ENCODE data around the gene CFP. TPM values are rescaled to one million over a fixed set of nuclear protein-coding genes. Genes with fewer than 3 reads are reported as not detected.
"Not testable (repeated sequence)": the region's sequence is repeated elsewhere in the genome, so short reads cannot be mapped to it uniquely, and the experiment has no call there.

Gene CFP
- polyA plus RNA-seq, 3 donors: 461 to 498 (median 491) TPM

DNA sequence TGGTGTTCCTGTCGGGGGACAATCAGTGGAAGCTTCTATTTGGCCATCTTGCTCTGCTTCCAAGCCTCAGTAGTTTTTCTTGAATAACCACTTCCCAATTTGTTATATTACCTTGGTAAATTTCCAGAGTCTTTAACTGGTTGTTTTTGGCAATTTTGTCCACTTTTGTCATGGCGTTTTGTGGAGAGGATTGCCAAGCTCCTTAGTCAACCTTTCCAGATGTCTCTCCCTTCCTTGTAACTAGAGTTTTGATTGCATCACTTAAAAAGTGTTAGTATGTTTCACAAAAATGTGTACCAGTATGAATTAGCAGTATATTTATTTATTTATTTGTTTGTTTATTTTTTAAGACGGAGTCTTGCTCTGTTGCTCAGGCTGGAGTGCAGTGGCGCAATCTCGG lies 45.0 kb upstream of the CFP start:
- no peak for DNase-seq
- Mint-ChIP-seq H3K27me3 (ENCODE audit: low read depth in 3 of 3) (peaks cover 0 to 6% (median 0%) of the 10 kb centered on the region in 3 donors), H3K9me3 (peaks cover 4 to 28% (median 8%) of the 10 kb centered on the region in 7 donors), H3K4me1 (peaks cover 4% of the 10 kb centered on the region), H3K36me3 (no peaks in the 10 kb centered on the region), H3K4me3 (no peak overlapping the region), H3K27ac (no peak overlapping the region)
- Histone ChIP-seq H4K20me1 (ENCODE audit: insufficient read depth, low read length) (no peaks in the 10 kb centered on the region), H3K4me1 (ENCODE audit: control insufficient read depth in 1 of 2, insufficient read depth in 2 of 2, low read length in 2 of 2) (no peaks in the 10 kb centered on the region), H3K4me3 (replicated peaks in 1 of 3; ENCODE audit: low read depth in 2 of 3, low read length in 3 of 3) (no peak overlapping the region), H3K27ac (ENCODE audit: low read depth in 1 of 2, low read length in 2 of 2) (no peak overlapping the region), H3K36me3 (replicated peaks in 1 of 2; ENCODE audit: control insufficient read depth in 1 of 2, insufficient read depth in 2 of 2, low read length in 2 of 2) (no peaks in the 10 kb centered on the region), H3K9ac (ENCODE audit: insufficient read depth, low read length, poor library complexity, severe bottlenecking) (no peak overlapping the region), H2AFZ (ENCODE audit: insufficient read depth, low read depth, low read length, poor library complexity, severe bottlenecking) (no peak overlapping the region), H3K79me2 (ENCODE audit: insufficient read depth, low read length) (no peaks in the 10 kb centered on the region), H3K27me3 (ENCODE audit: control insufficient read depth in 2 of 2, insufficient read depth in 2 of 2, low read length in 2 of 2) (no peaks in the 10 kb centered on the region), H3K4me2 (replicated peaks; ENCODE audit: extremely low read depth, low read length, poor library complexity, severe bottlenecking) (no peak overlapping the region), H3K9me3 (replicated peaks in 1 of 2; ENCODE audit: control insufficient read depth in 1 of 2, insufficient read depth in 1 of 2, low read length in 2 of 2) (peaks cover 3 to 8% of the 10 kb centered on the region in 2 donors)
- TF ChIP-seq, protein P1, sequence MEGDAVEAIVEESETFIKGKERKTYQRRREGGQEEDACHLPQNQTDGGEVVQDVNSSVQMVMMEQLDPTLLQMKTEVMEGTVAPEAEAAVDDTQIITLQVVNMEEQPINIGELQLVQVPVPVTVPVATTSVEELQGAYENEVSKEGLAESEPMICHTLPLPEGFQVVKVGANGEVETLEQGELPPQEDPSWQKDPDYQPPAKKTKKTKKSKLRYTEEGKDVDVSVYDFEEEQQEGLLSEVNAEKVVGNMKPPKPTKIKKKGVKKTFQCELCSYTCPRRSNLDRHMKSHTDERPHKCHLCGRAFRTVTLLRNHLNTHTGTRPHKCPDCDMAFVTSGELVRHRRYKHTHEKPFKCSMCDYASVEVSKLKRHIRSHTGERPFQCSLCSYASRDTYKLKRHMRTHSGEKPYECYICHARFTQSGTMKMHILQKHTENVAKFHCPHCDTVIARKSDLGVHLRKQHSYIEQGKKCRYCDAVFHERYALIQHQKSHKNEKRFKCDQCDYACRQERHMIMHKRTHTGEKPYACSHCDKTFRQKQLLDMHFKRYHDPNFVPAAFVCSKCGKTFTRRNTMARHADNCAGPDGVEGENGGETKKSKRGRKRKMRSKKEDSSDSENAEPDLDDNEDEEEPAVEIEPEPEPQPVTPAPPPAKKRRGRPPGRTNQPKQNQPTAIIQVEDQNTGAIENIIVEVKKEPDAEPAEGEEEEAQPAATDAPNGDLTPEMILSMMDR (IDR thresholded peaks at IDR 0.05): no peak
- WGBS (ENCODE audit: insufficient coverage): no CpG with 5 or more reads among the region's 5 CpGs
- intact Hi-C loops (cut with micrococcal nuclease): no loop called here

DNA sequence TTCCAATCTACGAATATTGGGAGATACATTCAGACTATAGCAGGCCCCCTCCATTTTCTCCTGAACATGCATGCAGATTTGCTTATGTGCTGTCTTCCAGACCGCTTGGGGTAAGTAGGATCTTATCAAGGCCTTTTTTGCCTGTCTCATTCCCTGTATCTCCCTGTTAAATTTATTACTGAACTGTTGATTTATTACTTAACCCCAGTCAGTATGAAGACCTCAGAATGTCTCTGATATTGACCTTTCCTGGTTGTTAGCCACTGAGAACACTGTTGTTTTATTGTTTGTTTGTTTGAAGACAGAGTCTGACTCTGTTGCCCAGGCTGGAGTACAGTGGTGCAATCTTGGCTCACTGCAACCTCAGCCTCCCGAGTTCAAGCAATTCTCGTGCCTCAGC lies 36.1 kb upstream of the CFP start:
- WGBS (ENCODE audit: insufficient coverage): no CpG with 5 or more reads among the region's 4 CpGs
- intact Hi-C loops (cut with micrococcal nuclease): not testable (repeated sequence)

More for the DNA sequence above, 36.1 kb upstream of the CFP start:
- H3K9ac ChIP-seq (ENCODE audit: insufficient read depth, low read length, poor library complexity, severe bottlenecking); H3K27ac ChIP-seq (ENCODE audit: low read depth in 1 of 2, low read length in 2 of 2); H4K20me1 ChIP-seq (ENCODE audit: insufficient read depth, low read length); H3K4me3 Mint-ChIP-seq; H3K27ac Mint-ChIP-seq; H3K27me3 ChIP-seq (ENCODE audit: control insufficient read depth in 2 of 2, insufficient read depth in 2 of 2, low read length in 2 of 2); H2AFZ ChIP-seq (ENCODE audit: insufficient read depth, low read depth, low read length, poor library complexity, severe bottlenecking); H3K36me3 Mint-ChIP-seq; DNase-seq; H3K79me2 ChIP-seq (ENCODE audit: insufficient read depth, low read length); H3K4me1 ChIP-seq (ENCODE audit: control insufficient read depth in 1 of 2, insufficient read depth in 2 of 2, low read length in 2 of 2); H3K36me3 ChIP-seq (replicated peaks in 1 of 2; ENCODE audit: control insufficient read depth in 1 of 2, insufficient read depth in 2 of 2, low read length in 2 of 2); H3K9me3 Mint-ChIP-seq; H3K9me3 ChIP-seq (replicated peaks in 1 of 2; ENCODE audit: control insufficient read depth in 1 of 2, insufficient read depth in 1 of 2, low read length in 2 of 2); H3K4me3 ChIP-seq (replicated peaks in 1 of 3; ENCODE audit: low read depth in 2 of 3, low read length in 3 of 3); H3K27me3 Mint-ChIP-seq (ENCODE audit: low read depth in 3 of 3); H3K4me1 Mint-ChIP-seq; H3K4me2 ChIP-seq (replicated peaks; ENCODE audit: extremely low read depth, low read length, poor library complexity, severe bottlenecking): not testable (repeated sequence)
